Psoas muscle (tissue), 8 donors: ENCODE data around the gene PSAPL1. TPM values are rescaled to one million over a fixed set of nuclear protein-coding genes. Genes with fewer than 3 reads are reported as not detected.

ENCODE experiments used
- ATAC-seq, 4 donors: fragments of 200-7000 bp; cut with Tn5 transposase; one replicate each; pipeline ENCODE4 v1.9.1; 2020; ENCODE audit warnings: moderate library complexity in 3 of 4, mild to moderate bottlenecking in 2 of 4
- DNase-seq, 2 donors: peaks; one replicate each; pipeline ENCODE4 v3.0.0-alpha.2; 2020
- H3K27ac ChIP-seq: fragments of 200-600 bp; one replicate; pipeline ENCODE4 v1.8.0; 2022
- H3K27me3 ChIP-seq, 3 donors: fragments of 200-600 bp in 1 of 3; one replicate each; pipeline versions ENCODE4 v1.6.1 to v1.8.0; 2013 to 2022; ENCODE audit warnings: low read length in 2 of 3, mild to moderate bottlenecking in 2 of 3, moderate library complexity in 1 of 3; ENCODE audit not compliant: insufficient read depth in 3 of 3
- H3K36me3 ChIP-seq, 2 donors: fragments of 200-600 bp in 1 of 2; one replicate each; pipeline versions ENCODE4 v1.6.1 to v1.8.0; 2013 to 2022; ENCODE audit warnings: low read depth in 1 of 2, mild to moderate bottlenecking in 1 of 2, moderate library complexity in 1 of 2; ENCODE audit not compliant: insufficient read depth in 1 of 2
- H3K4me1 ChIP-seq: fragments of 200-600 bp; one replicate; pipeline ENCODE4 v1.8.0; 2022
- H3K4me3 ChIP-seq: fragments of 200-600 bp; one replicate; pipeline ENCODE4 v1.8.0; 2022; ENCODE audit warnings: mild to moderate bottlenecking
- H3K9me3 ChIP-seq: fragments of 200-600 bp; one replicate; pipeline ENCODE4 v1.8.0; 2022
- WGBS, 3 donors: extraction: QIAGEN DNeasy Blood & Tissue Kit; methylation state at CpG; one replicate each; pipeline versions ENCODE4 v1.1.6 to v1.1.7; 2013; 5-methylcytosine and 5-hydroxymethylcytosine counted together
- intact Hi-C, 2 donors: fragments of 100-400 bp; cut with DNase I; formaldehyde crosslinking; loops; one replicate each; pipeline versions ENCODE4 v1.11.0 to v1.14.2; 2022
- polyA plus RNA-seq, 3 donors: library from polyadenylated mRNA; stranded (reverse); fragments of 200-250 nt; gene quantifications; one replicate each; pipeline ENCODE4 v1.2.3, GENCODE V29; 2013
- total RNA-seq, 4 donors: library from RNA; stranded (reverse); fragmentation: NEBNext Ultra II Directional in 2 of 4; extraction: Animal tissue kit (Norgen Biotek cat#: 25700) in 2 of 4; gene quantifications; one replicate each; pipeline versions ENCODE4 v1.2.1 to v1.2.4, GENCODE V29; 2021 to 2023
- TF ChIP-seq, protein P1 (sequence below): fragments of 200-600 bp; IDR thresholded peaks from one replicate; pipeline ENCODE4 v1.8.0; 2022; ENCODE audit warnings: antibody characterized with exemption
- donor health status: healthy with polysubstance abuse.
- donor health status: DM: no; HTN: no; CAD: no; lungs with moderate emphysema.
- donor health status: Bipolar disorder and iron deficiency.
- donor health status: healthy.
- donor health status: DM: yes; HTN: yes; CAD: no.
- donor health status: DM: no; HTN: no; CAD: no.
- donor health status: DM: no; HTN: no; CAD: no.
- donor health status: DM: yes; HTN: yes; CAD: no.

The PSAPL1 gene
- total and polyA plus RNA-seq, 7 donors, result not detected

DNA sequence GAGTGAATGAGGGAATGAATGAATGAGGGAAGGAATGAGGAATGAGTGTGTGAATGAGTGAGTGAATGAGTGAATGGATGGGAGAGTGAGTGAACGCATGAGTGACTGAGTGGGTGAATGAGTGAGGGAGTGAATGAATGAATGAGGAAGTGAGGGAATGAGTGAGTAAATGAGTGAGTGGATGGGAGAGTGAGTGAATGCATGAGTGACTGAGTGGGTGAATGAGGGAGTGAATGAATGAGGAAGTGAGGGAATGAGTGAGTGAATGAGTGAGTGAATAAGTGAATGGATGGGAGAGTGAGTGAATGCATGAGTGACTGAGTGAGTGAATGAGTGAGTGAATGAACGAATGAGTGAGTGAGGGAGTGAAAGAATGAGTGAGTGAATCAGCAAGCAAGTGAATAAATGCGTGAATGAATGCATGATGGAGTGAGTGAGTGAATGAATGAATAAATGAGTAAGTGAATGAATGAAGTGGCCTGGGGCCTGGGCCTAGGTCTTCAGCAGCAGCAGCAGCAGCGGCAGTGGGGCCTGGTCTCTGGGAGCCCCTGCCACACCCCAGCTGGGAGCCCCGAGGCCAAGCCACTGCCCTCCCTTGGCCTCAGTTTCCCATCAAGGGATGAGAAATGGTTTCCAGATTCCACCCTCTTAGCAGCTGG, 16.2 kb upstream of the PSAPL1 start:
- no peaks in the 10 kb centered on the region for H3K4me1 ChIP-seq
- H3K4me3 ChIP-seq, result no peak overlapping the region
- TF ChIP-seq, protein P1, sequence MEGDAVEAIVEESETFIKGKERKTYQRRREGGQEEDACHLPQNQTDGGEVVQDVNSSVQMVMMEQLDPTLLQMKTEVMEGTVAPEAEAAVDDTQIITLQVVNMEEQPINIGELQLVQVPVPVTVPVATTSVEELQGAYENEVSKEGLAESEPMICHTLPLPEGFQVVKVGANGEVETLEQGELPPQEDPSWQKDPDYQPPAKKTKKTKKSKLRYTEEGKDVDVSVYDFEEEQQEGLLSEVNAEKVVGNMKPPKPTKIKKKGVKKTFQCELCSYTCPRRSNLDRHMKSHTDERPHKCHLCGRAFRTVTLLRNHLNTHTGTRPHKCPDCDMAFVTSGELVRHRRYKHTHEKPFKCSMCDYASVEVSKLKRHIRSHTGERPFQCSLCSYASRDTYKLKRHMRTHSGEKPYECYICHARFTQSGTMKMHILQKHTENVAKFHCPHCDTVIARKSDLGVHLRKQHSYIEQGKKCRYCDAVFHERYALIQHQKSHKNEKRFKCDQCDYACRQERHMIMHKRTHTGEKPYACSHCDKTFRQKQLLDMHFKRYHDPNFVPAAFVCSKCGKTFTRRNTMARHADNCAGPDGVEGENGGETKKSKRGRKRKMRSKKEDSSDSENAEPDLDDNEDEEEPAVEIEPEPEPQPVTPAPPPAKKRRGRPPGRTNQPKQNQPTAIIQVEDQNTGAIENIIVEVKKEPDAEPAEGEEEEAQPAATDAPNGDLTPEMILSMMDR, result no peak
- no peak overlapping the region for H3K27ac ChIP-seq
- peaks cover 0 to 9% (median 1%) of the 10 kb centered on the region in 3 donors for H3K27me3 ChIP-seq
- intact Hi-C loops, result no loop called here
- ATAC-seq (no peak), DNase-seq (no peak)
- H3K9me3 ChIP-seq, result no peaks in the 10 kb centered on the region
- H3K36me3 ChIP-seq, result no peaks in the 10 kb centered on the region
- WGBS, 3 donors, result 80 to 90% (median 85%) methylated on average over 5 of the region's 5 CpGs

DNA sequence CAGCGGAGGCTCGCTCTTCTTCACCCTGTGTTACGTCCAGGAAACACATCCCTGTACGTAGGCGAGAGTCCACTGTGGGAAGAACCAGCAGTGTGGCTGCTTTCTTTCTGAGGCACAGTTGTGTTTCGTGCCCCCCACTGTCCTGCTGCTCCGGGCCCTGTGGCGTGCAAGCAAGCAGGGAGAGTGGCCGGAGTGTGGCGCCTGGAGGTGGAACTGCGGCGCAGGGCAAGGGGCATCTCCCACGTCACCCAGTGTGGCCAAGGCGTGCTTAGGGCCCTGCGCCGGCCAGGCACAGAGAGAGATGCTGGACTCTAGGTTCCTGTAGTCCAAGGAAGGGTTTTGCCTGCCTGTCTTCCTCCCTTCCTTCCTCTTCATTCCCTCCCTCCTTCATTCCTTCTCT, 13.3 kb upstream of the PSAPL1 start:
- Histone ChIP-seq H3K36me3 (no peaks in the 10 kb centered on the region), H3K27me3 (peaks cover 0 to 9% (median 1%) of the 10 kb centered on the region in 3 donors), H3K9me3 (no peaks in the 10 kb centered on the region), H3K27ac (no peak overlapping the region), H3K4me1 (no peaks in the 10 kb centered on the region), H3K4me3 (no peak overlapping the region)
- ATAC-seq, result no peak
- no peak for DNase-seq
- WGBS, 3 donors, result 73 to 78% (median 75%) methylated on average over 16 of the region's 16 CpGs
- intact Hi-C loops, result no loop called here
- TF ChIP-seq, protein P1, result no peak

DNA sequence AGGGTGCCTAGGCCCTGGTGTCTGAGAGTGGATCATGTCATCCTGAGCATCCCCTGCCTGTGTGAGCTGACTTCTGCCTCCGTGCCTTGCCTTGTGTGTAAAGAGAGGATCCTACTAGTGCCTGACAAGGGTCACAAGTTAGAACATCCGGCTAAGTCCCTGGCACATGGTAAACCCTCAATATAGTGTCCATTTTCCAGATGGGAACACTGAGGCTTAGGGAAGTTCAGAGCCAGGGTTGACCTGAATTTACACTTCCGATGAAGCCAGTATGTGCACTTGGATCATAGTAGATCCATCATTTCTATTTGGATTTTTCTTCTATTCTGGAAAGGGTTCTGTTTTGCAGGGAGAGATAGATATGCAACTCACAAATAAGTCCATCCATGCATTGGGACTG, 12.5 kb upstream of the PSAPL1 start:
- intact Hi-C loops, result no loop called here
- Histone ChIP-seq H3K27ac (no peak overlapping the region), H3K27me3 (peaks cover 0 to 9% (median 1%) of the 10 kb centered on the region in 3 donors), H3K36me3 (no peaks in the 10 kb centered on the region), H3K4me3 (no peak overlapping the region), H3K4me1 (no peaks in the 10 kb centered on the region), H3K9me3 (no peaks in the 10 kb centered on the region)
- ATAC-seq (no peak), DNase-seq (no peak)
- 79 to 85% (median 83%) methylated on average over 3 of the region's 3 CpGs for WGBS, 3 donors
- TF ChIP-seq, protein P1, result no peak

DNA sequence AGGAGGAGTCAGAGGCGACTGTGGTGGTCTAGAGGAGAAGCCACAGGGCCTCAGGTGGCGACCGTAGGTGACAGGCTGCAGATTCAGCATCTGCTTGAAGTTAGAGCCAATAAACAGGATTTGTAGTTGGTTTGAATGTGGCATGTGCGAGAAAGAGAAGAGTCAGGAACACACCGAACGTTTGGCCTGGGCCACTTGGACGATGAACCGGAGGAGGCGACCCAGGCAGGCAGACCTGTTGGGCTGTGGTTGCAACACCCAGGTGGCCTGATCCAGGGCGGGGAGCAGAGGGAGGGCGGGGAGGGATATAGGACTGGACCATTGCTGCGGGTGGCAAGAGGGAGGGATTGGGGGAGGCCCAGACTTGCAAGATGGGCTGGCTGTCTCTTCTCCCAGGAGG, 10.0 kb upstream of the PSAPL1 start:
- H3K27ac ChIP-seq, result no peak overlapping the region
- H3K4me1 ChIP-seq, result no peaks in the 10 kb centered on the region
- H3K4me3 ChIP-seq, result no peak overlapping the region
- no peaks in the 10 kb centered on the region for H3K36me3 ChIP-seq
- ATAC-seq (no peak), DNase-seq (no peak)
- intact Hi-C loops, result no loop called here
- TF ChIP-seq, protein P1, result no peak
- peaks cover 0 to 10% (median 1%) of the 10 kb centered on the region in 3 donors for H3K27me3 ChIP-seq
- WGBS, 3 donors, result 88 to 91% (median 88%) methylated on average over 12 of the region's 12 CpGs
- no peaks in the 10 kb centered on the region for H3K9me3 ChIP-seq

DNA sequence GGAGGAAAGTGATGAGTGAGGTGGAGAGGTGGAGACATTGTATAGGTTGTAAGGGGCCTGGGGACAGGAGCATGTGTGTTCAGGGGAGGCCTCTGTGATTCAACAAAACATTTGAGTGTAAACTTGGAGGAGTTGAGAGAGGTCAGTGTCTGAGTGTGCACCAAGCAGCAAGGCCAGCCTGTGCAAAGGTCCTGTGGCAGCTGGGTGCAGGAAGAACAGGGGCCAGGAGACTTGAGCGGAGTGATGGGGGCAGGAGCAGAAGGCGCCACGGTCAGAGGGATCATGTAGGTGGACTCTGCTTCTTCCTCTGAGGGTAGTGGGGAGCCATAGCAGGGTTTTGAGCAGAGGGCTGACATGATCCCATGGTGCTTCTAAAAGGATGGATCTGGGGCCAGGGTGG, 9.6 kb upstream of the PSAPL1 start:
- 93 to 94% (median 93%) methylated on average over 3 of the region's 3 CpGs for WGBS, 3 donors
- Histone ChIP-seq H3K4me3 (no peak overlapping the region), H3K4me1 (no peaks in the 10 kb centered on the region), H3K36me3 (no peaks in the 10 kb centered on the region), H3K9me3 (no peaks in the 10 kb centered on the region), H3K27me3 (peaks cover 0 to 12% (median 1%) of the 10 kb centered on the region in 3 donors), H3K27ac (no peak overlapping the region)
- TF ChIP-seq, protein P1, result no peak
- intact Hi-C loops, result no loop called here
- DNase-seq (no peak), ATAC-seq (no peak)
